Measurements from ENCODE around the gene AP2A2.

AP2A2 gene

DNA sequence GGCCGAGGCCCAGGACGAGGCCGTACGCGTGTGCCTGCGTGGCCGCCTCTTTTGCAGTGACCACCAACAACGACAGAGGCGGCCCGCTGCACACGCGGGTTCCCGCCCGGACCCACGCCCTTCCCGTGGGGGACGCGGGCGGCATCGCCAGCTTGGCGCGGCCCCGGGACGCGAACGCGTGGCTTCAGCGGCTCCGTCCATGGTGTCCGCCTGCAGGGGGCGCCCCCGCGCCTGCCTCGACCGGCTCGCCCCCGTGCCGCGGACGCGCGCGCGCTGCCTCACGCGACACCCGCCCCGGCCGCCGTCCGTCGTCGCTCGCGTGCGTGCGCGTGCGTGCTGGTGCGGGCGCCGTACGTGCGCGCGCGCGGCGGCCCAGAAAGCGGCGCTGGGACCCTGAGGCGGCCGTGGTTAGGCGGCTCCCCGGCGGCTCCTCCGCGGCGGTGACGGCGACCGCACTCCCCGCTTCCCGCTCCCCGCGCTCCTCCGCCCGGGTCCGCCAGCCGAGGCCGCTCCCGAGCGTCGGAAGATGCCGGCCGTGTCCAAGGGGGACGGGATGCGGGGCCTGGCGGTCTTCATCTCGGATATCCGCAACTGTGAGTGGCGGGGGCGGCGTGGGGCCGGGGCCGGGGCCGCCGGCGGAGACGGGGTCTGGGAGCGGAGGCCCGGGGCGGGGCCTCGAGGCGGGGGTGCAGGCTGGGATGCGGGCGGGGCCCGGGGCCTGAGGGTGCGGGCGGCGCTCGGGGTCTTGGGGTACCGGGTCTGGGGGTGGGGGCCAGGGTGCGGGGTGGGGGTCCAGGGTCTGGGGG is at the start of gene AP2A2:
Gene AP2A2, plus strand, starts transcription at position 375 of the 806 bp plus-strand sequence. Its CDS starts 152 bp downstream, at position 527.
- peak; percentile 44 for DNase-seq

- DNase-seq: peak; percentile 17
These were observed 49.1 kb upstream of the AP2A2 start for GRCh38 chr11:876545-876944.

DNA sequence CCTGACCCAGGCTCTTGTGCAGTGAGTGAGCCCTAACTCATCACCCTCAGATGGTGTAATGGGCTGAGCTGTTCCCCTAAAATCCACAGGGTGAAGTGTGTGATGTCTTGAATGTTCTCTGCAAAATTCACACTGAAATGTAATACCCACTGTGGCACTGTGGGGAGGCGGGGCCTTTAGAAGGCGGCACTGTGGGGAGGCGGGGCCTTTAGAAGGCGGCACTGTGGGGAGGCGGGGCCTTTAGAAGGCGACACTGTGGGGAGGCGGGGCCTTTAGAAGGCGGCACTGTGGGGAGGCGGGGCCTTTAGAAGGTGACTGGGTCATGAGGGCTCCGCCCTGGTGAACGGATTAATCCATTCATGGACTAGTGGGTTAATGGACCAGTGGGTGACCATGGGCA is 48.1 kb upstream of the AP2A2 start:
- no peak for DNase-seq

- no peak for DNase-seq
These were observed 45.2 kb upstream of the AP2A2 start for GRCh38 chr11:880447-880846.

GRCh38 chr11:882596-882995 is 43.1 kb upstream of the AP2A2 start:
- DNase-seq: no peak

- no peak for DNase-seq
These were observed 42.1 kb upstream of the AP2A2 start for GRCh38 chr11:883527-883926.

GRCh38 chr11:884578-885070 is 41.0 kb upstream of the AP2A2 start:
- DNase-seq: no peak

DNA sequence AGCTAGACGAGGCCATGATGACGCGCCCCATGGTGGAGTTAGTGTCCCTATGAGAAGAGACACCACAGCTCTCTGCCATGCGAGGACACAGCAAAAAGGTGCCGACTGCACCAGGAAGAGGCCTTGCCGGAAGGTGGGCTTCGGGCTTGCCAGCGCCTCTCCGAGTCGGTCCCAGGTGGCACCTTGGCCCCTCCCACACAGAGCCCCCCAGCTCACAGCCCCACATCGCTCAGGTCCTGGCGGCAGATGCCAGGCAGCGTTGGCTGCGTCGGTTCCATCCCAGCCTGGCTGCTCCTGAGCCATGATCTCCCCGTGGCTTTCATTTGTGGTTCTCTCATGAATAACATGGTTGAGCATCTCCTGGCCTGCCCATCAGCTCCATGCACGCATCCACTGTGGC is 39.1 kb upstream of the AP2A2 start:
- DNase-seq: no peak

DNA sequence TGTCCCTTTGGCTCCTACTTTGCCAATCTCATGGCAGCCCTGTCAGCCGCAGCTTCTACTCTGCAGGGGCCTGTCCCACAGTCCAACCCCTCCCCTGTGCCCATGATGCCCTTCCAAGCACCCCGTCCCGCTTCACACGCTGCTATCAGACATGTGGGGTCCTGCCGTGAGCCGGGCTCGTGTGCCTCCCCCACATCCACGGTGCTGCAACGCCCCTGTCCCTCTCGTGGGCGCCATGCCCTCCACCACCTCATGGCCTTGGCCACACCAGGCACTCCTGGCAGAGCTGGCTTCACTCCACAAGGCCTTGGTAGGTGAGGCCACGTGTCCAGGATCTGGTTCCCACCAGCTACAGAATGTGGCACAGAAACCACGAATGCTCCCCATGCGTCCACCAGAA is 38.1 kb upstream of the AP2A2 start:
- no peak for DNase-seq

GRCh38 chr11:888310-889212 is 37.1 kb upstream of the AP2A2 start:
- DNase-seq: no peak

- DNase-seq: no peak
These were observed 36.4 kb upstream of the AP2A2 start for GRCh38 chr11:889257-889656.

DNA sequence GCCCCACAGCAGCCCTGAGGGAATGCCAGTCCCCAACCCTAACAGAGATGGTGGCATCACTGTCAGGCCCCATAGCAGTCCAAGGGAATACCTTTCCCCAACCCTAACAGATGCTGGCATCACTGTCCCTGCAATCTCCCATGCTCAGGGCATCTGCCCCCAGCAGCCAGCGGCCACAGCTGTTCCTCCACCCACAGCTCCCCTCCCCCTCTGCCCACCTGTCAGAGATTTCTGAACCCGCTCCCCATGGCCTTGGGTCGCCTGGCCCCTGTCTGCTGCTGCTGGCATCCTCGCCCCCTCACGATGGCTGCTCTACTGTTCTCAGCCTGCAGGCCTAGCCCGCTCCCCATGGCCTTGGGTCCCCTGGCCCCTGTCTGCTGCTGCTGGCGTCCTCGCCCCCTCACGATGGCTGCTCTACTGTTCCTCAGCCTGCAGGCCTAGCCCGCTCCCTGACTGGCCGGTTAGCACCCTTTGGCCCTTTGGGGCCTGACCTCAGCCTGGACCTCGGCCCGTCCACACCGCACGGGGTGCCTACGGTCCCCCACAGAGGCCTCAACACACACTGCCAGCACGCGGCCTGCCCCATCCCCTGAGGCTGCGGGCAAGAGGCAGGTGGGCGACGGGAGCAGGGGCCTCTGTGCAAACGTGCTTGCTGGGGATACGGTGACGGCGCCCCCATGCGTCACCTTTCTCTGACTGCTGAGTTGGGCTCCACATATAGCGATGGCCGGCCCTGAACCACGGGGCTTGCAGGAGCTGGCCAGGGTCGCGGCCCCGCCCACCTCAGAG is 35.8 kb upstream of the AP2A2 start:
- DNase-seq: no peak

DNA sequence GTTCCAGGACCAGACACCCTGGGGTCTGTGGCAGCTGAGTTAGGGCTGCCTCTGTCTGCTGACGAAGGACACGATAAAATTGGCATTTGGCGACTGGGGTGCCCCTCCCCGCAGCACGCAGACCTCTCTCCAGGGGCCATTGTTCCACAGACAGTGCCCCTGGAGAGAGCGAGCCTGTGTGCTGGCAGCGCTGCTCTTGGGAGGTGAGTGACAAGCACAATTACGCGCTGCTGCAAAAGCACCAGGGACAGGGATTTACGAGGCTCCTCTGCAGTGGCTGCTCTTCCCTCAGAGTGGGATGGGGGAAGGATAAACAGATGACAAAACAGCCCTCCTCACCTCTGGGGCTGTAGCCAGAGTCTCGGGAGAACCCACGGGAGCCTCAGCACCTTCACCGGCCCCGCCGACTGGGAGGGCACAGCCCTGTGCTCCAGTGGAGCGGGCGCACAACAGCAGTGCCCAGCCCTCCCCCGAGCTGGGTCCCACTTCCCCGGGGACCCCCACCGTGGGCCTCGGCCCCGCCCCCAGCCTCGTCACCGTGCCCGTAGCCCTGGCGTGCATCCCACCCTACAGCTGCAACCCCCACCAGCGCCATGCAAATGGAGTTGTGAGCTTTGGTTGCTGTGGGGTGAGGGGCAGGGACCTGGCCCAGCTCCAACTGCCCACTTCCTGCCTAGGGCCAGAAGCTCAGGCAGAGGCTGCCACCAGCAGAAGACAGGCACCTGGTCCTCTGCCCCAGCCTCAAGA is 34.7 kb upstream of the AP2A2 start:
- DNase-seq: peak; percentile 8

DNA sequence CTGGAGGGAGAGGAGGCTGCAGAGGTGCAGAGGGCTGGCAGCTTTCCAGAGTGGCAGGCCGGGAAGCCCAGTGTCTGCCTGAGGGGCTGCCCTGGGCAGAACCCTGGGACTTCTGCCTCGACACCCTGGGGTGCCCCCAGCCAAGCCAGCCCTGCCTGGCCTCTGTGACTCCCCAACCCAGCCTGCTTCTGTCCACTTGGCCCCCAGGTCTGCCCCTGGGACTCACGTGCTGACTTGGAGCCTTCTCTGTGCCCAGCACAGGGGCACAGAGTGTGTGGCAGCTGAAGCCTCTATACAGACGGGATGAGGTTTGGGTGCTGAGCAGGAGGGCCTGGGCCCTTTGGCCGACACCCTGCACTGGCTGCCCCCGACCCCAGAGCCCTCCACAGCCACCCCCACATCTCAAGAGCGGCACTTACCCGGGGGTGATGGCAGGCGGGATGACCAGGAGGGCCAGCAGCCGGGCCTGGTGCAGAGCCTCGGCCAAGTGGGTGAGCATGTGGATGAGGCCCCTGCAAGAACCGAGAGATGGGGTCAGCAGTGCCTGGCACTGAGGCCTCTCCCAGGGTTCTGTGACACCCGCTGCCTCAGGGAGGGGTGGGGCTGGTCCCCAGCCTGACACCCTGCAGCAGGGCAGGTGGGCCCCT is 32.5 kb upstream of the AP2A2 start:
- no peak for DNase-seq

- DNase-seq: no peak
These were observed 31.0 kb upstream of the AP2A2 start for GRCh38 chr11:894575-895201.

DNA sequence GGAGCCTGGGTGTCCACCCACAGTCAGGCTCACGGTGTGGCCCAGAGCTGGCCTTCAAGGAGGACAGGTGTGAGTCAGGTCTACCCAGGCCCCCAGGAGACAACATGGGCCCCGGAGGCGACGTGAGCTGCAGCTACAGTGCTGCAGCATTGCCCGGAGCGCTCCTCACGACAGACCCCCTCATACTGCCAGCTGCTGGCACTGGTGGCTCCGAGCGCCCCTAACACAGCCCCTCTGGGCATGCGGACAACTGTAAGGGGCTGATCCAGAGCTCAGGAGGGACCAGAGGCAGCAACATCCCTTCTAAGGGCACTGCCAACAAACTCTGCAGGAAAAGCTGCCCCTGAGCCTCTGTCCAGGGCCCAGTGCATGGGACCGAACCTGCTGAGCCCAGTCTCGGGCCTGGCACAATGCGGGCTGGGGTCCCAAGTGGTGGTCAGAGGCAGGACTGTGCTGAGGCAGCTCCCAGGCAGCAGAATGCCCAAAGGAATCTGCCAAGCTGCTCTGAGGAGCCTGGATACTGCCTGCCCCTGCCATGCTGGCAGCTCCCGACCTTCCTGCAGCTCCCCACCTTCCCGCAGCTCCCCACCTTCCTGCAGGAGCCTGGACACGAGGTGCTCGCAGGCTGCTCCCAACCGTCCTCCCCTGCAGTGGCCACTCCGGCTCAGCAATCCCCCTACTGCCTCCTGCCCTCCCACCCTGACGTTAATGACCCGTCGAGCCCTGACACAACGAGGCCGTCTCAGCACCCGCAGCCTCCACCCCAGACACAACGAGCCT is 30.1 kb upstream of the AP2A2 start:
- no peak for DNase-seq

DNA sequence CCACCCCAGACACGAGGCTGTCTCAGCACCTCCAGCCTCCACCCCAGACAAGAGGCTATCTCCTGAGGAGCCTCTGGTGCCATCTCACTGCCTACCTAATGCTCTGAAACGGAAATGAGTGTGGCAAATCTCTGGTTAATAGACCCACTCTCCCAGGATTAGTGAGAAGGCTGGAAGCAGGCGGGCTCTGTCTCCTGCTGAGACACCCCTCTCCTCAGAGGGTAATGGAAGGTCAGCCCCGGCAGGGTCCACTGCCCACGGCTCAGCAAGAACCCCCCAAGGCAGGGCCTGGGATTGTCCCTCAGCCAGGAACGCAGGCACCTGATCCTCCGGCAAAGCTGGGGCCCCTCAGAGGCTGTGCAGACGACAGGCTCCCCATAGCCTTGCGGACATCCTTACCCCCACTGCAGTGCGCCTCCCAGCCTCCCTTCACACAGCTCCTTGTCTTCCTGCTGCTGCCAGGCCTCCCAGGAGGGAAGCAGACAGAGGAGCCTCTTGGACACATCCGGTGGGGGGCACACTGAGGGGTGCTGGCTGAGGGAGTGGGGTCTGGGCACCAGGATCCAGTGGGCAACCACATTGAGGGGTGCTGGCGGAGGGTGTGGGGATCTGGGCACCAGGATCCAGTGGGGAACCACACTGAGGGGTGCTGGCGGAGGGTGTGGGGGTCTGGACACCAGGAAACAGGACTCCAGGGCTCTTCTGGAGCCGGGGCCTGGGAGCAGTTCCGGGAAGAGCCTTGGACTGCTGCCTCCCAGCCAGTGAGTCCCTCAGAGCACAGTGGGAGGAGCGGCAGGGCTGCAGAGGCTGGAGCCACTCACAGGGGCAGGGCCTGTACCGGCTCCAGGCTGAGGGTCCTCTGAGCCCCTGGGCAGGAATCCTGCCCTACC is 28.2 kb upstream of the AP2A2 start:
- DNase-seq: no peak

GRCh38 chr11:898143-898511 is 27.5 kb upstream of the AP2A2 start:
- no peak for DNase-seq

DNA sequence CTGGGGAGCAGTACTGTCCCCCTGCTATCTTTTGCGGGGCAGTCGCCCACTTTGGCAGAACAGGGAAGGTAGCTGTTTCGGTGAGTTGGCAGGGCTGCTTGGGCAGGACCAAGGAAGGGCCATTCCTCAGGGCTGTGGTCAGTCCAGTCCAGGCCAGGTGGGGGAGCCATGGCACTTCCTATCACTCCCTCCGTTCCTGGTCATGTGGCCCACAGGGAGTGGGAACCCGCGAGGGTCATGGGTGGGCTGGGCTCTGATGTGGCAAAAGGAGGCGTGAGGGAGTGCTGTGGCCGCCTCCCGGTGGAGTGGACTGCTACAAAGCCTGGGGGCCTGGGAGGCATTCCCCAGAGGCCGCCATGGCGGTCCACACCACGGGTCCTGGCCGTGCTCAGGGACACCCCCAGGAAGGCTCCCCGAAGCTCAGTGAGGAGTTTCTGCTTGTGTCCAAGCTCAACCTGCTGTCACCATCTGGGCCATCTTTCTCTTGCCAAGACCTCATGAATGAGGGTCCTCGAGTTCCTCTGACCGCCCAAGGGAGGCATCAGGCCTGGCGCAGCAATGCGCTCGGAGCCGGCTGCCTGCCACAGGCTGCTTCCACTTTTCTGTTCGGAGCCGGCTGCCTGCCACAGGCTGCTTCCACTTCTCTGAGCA is 27.0 kb upstream of the AP2A2 start:
- DNase-seq: no peak
